ENCODE data around the gene DAP. TPM values are rescaled to one million over a fixed set of nuclear protein-coding genes. Genes with fewer than 3 reads are reported as not detected.
"Not testable (repeated sequence)": the region's sequence is repeated elsewhere in the genome, so short reads cannot be mapped to it uniquely, and the experiment has no call there.

The DAP gene
- total RNA-seq, 1 donor from 2014 or later: 117 TPM

- H3K27ac ChIP-seq: peak overlapping the region; percentile 82 to 91
- no peak for TF ChIP-seq CTCF (IDR thresholded peaks at IDR 0.05)
- DNase-seq (ENCODE audit: low spot score in 2 of 2): no peak
- intact Hi-C loops (cut with DNase I): no loop called here
- no peaks in the 10 kb centered on the region for H3K27me3 ChIP-seq
- peaks cover 7 to 26% of the 10 kb centered on the region in 2 donors for H3K4me1 ChIP-seq
- no peak overlapping the region for H3K4me3 ChIP-seq
- H3K9me3 ChIP-seq: no peaks in the 10 kb centered on the region
- H3K36me3 ChIP-seq: no peaks in the 10 kb centered on the region
These were observed 34.0 kb downstream of the DAP start for GRCh38 chr5:10726913-10727517.

- intact Hi-C loops (cut with DNase I): no loop called here
- H3K27me3 ChIP-seq: no peaks in the 10 kb centered on the region
- no peaks in the 10 kb centered on the region for H3K9me3 ChIP-seq
- no peak overlapping the region for H3K4me3 ChIP-seq
- peaks cover 7 to 26% of the 10 kb centered on the region in 2 donors for H3K4me1 ChIP-seq
- TF ChIP-seq CTCF (IDR thresholded peaks at IDR 0.05): no peak
- peak in 1 of 2 donors; percentile 70 for DNase-seq (ENCODE audit: low spot score in 2 of 2)
- peak overlapping the region; percentile 82 to 91 for H3K27ac ChIP-seq
- no peaks in the 10 kb centered on the region for H3K36me3 ChIP-seq
These were observed 34.7 kb downstream of the DAP start for GRCh38 chr5:10726179-10726912.

GRCh38 chr5:10725636-10726035, 35.4 kb downstream of the DAP start:
- peaks cover 7 to 26% of the 10 kb centered on the region in 2 donors for H3K4me1 ChIP-seq
- H3K36me3 ChIP-seq: no peaks in the 10 kb centered on the region
- H3K27me3 ChIP-seq: no peaks in the 10 kb centered on the region
- DNase-seq (ENCODE audit: low spot score in 2 of 2): no peak
- intact Hi-C loops (cut with DNase I): no loop called here
- H3K4me3 ChIP-seq: peak overlapping the region; percentile 31 to 50
- no peaks in the 10 kb centered on the region for H3K9me3 ChIP-seq
- H3K27ac ChIP-seq: peak overlapping the region; percentile 82 to 91
- TF ChIP-seq CTCF (IDR thresholded peaks at IDR 0.05): no peak

GRCh38 chr5:10724781-10725507, 36.1 kb downstream of the DAP start:
- peak in 1 of 2 donors; percentile 81 for DNase-seq (ENCODE audit: low spot score in 2 of 2)
- intact Hi-C loops (cut with DNase I): loop anchor here (1.0 kb wide), 1 partner anchor 35 kb away; no protein-coding TSS in a partner anchor
- peak; percentile 16 to 48 (median 45) for TF ChIP-seq CTCF (IDR thresholded peaks at IDR 0.05)
- Histone ChIP-seq H3K9me3 (no peaks in the 10 kb centered on the region), H3K36me3 (peaks cover 0 to 4% of the 10 kb centered on the region in 2 donors), H3K27me3 (no peaks in the 10 kb centered on the region), H3K4me3 (peak overlapping the region; percentile 31 to 50), H3K27ac (peak overlapping the region; percentile 82 to 91), H3K4me1 (peaks cover 7 to 26% of the 10 kb centered on the region in 2 donors)

- H3K27me3 ChIP-seq: no peaks in the 10 kb centered on the region
- H3K36me3 ChIP-seq: peaks cover 0 to 7% of the 10 kb centered on the region in 2 donors
- intact Hi-C loops (cut with DNase I): no loop called here
- peak overlapping the region; percentile 82 to 91 for H3K27ac ChIP-seq
- H3K9me3 ChIP-seq: no peaks in the 10 kb centered on the region
- peaks cover 7 to 26% of the 10 kb centered on the region in 2 donors for H3K4me1 ChIP-seq
- DNase-seq (ENCODE audit: low spot score in 2 of 2): no peak
- TF ChIP-seq CTCF (IDR thresholded peaks at IDR 0.05): no peak
- H3K4me3 ChIP-seq: no peak overlapping the region
These were observed 37.5 kb downstream of the DAP start for GRCh38 chr5:10723514-10723913.

GRCh38 chr5:10720766-10721165, 40.3 kb downstream of the DAP start:
- H3K36me3 ChIP-seq; H3K27me3 ChIP-seq; H3K27ac ChIP-seq; H3K9me3 ChIP-seq; DNase-seq (ENCODE audit: low spot score in 2 of 2); H3K4me3 ChIP-seq; intact Hi-C loops (cut with DNase I): not testable (repeated sequence)
- H3K4me1 ChIP-seq: peaks cover 4 to 21% of the 10 kb centered on the region in 2 donors

Measured in ascending aorta (tissue), 2 donors.